Measurements from ENCODE around the gene SLC38A10.
A peak's percentile ranks its signal among the peaks of the same experiment; 100 is the strongest.

SLC38A10 gene

DNA sequence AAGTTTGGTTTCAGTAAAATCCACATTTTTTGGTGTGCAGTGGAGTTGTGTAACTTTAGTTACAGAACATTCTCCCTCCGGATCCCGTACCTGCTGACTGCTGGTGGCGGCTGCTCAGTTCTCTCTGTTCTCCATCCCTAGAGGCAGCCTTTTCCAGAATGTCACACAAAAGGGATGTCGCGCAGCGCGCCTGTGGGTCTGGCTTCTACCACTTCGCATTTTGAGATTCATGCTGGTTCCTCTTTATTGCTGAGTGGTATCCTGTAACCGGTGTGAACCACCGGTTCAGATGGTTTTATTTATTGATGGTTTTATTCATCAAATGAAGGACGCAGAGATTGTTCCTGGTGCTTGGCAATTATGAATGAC lies 71.4 kb downstream of the SLC38A10 start:
- H3K4me3 ChIP-seq (ENCODE audit: low read length), result no peak overlapping the region
- no peak for DNase-seq (ENCODE audit: low read depth, low spot score)

DNA sequence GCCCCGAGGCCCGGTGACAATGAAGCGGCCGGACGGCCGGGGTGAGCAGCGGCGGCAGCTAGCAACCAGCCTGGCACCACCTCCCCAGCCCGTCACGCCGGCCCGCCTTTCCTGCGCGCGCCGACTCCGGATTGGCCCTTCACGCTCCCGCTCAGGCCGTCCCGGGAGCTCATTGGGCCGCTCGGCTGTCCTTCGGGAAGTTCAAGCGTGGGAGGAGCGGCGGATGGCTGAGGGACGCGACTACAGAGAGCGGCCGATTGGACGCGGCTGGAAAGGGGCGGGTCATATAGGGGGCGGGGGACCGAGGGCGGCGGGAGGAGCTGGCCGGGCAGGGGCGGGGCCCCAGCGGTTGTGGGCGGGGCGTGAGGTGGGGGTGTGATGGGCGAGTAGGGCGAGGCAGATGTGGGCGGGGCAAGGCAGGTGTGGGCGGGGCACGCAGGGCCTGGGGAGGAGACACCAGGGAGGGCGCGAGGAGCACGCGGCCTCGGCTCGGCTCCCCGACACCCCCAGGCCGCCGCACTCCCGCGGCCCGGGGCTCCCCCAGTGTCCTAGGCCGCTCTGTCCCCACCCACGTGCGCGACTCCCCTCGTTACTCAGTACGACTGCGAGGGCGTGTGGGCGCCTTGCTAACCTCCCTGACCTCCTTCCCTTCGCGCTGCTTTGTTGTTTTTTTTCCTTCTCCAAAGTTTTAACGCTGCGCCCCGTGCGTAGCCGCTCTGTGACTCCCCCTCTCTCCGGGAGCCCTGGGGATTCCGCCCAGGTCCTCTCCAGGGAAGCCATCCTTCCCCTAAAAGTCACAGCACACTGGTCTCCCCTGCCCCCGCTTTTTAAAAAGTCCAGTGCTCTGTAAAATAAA lies 72.0 kb downstream of the SLC38A10 start, which contains the start of gene CEP131:
Gene CEP131, minus strand, starts transcription at position 60 of the 856 bp plus-strand sequence. CDS start 2,909 bp downstream, outside the sequence.
- DNase-seq (ENCODE audit: low read depth, low spot score), result peak; percentile 95
- H3K4me3 ChIP-seq (ENCODE audit: low read length), result peak within 1 kb of the TSS; percentile 71

DNA sequence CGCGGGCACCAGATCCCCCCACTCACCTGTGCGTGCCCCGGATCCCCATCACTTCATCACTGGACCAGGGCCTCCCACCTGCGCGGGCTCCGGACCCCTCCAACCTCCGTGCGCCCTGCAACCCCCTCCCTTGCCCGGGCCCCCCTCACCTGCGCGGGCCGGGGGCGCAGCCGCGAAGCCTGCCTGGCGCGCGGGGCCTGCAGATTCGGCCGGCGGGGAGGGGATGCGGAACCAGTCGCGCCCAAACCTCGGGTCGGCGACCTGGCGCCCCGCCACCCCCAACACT lies 72.5 kb downstream of the SLC38A10 start:
- DNase-seq (ENCODE audit: low read depth, low spot score), result no peak
- H3K4me3 ChIP-seq (ENCODE audit: low read length), result peak overlapping the region; percentile 71

DNA sequence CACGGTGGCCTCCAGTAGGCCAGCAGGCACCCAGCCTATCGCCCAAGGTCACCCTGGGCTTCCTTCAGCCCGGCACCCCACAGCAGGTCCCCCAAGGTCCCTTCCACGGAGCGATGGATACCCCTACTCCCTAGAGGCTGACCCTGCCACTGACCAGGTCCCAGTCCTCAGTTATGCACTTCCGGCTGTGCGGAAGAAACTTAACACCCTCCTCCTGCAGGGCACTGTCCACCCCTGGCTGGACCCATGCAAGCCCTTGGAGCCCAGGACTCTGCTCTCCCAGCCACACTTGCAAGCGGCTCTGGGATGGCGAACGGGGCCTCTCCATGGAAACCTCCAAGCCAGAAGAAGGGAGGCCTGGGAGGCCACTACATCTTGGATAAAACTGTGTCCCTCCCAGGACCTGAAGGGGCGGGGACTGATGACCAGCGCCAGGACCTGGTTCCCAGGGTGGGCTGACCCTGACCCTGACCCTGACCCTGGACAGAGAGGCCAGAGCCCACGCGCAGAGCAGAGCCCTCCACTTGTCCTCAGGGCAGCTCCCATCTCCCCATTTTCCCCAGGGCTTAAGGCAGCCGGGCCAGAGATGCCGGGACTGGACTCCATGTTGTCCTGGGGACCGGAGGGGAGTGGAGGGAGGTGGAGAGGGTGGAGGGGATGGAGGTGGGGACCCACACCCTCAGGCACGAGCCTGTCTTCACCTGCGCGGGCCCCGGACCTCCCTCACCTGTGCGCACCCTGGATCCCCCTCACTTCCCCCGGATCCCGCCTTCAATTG lies 73.1 kb downstream of the SLC38A10 start:
- peak overlapping the region; percentile 71 for H3K4me3 ChIP-seq (ENCODE audit: low read length)
- DNase-seq (ENCODE audit: low read depth, low spot score), result no peak

DNA sequence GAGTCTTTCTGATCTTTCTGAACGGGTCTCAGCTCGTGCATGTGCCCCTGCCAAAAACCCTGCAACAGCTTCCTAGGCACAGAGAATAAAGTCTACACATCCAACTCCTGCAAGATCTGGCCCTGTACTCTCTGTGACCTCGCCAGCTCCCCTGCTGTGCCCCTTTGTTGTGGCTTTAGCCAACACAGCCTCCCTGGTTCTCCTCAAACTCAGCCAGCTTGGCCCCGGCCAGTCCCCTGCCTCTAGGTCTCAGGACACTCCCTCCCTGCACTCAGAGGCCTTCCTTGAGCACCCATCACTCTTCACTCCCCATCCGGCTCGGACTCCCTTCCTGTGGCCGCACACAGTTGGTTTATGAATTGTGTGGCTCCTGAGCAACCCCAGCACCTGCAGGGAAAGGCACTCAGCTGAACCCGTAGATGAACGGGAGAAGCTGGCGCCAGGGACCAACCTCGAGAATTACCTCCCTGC lies 73.7 kb downstream of the SLC38A10 start:
- H3K4me3 ChIP-seq (ENCODE audit: low read length), result peak overlapping the region; percentile 71
- no peak for DNase-seq (ENCODE audit: low read depth, low spot score)

DNA sequence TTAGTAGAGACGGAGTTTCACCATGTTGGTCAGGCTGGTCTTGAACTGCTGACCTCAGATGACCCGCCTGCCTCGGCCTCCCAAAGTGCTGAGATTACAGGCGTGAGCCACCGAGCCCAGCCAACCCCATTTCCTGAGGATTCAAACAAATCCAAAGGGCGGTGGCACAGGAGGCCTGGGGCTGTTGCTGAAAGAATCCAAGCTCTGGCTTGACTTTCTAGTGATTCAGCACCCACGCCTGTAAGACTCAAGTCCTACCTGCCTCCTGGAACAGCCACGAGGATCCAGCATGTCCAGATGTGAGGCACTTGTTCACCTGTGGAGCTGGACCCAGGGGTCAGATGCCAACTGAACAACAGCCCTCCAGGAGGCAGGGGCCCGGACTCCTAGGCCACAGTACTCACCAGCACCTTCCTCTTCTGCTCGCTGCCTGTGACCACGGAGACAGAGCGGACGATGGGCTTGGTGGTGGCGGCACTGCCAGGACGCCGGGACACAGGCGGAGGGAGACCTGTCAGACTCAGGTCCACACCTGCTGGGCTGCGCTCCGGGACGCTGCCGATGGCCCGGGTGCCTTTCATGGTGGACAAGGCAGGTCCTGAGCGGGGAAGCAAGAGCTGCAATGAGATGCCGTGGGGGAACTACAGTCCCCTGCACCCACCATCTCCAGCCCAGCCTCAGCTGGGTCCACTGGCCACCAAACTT lies 75.5 kb downstream of the SLC38A10 start:
- DNase-seq (ENCODE audit: low read depth, low spot score), result no peak
- H3K4me3 ChIP-seq (ENCODE audit: low read length), result no peak overlapping the region

DNA sequence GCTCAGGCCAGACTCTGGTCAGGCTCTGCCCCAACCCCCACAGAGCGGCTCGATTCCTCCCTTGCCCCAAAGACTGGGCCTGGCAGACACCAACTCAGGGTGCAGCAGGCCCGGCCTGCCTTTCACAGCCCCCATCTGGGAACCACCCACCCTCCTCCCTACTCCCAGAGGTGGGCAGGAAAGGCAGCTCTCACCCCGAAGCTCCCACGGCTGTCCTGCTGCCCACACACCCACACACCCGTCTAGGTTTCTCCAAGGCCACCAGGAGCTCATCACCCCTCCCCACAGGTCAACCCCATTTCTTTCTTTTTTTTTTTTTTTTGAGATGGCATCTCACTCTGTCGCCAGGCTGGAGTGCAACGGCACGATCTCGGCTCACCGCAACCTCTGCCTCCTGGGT lies 76.1 kb downstream of the SLC38A10 start:
- no peak for DNase-seq (ENCODE audit: low read depth, low spot score)

DNA sequence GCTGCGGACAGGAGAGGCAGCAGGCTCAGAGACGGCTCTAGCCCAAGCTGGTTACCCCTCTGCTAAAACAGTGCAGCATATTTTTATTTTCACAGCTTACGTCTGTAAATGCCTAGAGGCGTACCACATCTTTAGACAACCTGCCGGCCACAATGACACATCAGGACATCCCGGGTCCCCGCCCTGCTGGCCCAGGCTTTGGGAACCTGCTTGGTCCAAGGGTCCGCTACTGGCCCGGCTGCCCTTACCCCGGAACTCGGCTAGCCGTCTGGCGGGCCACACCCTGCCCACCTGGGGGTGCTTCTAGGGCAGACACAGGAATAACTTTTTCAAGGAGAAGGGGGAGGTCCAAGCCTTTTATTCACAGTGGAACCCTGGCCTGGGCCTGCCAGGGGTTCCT lies 76.6 kb downstream of the SLC38A10 start:
- no peak for DNase-seq (ENCODE audit: low read depth, low spot score)
- H3K4me3 ChIP-seq (ENCODE audit: low read length), result no peak overlapping the region

More for the DNA sequence above, 76.1 kb downstream of the SLC38A10 start:
- H3K4me3 ChIP-seq (ENCODE audit: low read length), result no peak overlapping the region

DNA sequence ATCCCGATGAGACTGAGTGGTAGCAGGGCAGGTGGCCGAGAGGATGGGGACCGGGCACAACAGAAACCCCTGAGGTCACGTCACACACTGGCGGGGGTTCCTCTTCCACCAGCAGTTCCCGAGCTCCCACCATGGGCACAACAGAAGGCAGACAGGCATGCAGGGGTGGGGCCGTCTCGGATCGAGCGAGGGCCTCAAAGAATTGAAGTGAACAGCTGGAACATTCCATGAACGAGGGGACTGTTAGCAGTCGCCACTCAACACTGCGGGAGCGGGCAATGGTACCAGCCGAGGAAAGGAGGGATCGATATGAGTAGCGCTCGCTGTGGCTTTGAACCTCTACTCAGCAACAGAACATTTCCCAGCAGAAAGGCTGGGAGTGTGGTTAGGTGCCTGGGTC lies 77.6 kb downstream of the SLC38A10 start:
- DNase-seq (ENCODE audit: low read depth, low spot score), result no peak
- no peak overlapping the region for H3K4me3 ChIP-seq (ENCODE audit: low read length)

DNA sequence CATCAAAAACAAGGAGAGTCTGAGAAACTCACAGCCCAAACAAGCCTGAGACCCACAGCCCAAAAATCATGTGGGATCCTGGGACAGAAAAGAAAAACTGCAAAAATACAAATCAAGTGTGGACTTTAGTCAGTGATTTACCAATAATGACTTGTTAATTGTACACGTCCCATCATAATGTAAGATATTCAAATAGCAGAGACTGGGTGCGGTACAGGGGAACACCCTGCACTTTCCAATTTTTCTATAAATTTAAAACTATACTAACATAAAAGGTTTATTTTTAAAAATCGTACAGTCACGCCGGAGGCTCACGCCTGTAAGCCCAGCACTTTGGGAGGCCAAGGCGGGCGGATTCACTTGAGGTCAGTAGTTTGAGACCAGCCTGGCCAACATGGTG lies 81.1 kb downstream of the SLC38A10 start:
- no peak for DNase-seq (ENCODE audit: low read depth, low spot score)

DNA sequence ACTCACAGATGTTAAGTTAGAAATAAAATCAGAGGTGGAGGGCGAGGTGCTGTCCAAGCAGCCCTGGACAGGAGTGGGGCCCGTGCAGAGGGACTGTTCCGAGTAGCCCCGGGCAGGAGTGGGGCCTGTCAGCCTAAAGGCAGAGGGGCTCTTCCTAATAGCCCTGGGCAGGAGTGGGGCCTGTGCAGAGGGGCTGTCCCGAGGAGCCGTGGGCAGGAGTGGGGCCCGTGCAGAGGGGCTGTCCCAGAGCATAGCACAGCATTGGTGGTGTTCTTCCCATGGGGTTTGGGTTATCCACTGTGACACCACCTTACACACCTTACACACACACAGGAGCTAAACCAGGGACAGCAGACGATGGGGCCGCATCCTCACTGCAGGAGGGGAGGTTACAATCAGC lies 82.7 kb downstream of the SLC38A10 start:
- DNase-seq (ENCODE audit: low read depth, low spot score), result no peak
- no peak overlapping the region for H3K4me3 ChIP-seq (ENCODE audit: low read length)

More for the DNA sequence above, 81.1 kb downstream of the SLC38A10 start:
- no peak overlapping the region for H3K4me3 ChIP-seq (ENCODE audit: low read length)

DNA sequence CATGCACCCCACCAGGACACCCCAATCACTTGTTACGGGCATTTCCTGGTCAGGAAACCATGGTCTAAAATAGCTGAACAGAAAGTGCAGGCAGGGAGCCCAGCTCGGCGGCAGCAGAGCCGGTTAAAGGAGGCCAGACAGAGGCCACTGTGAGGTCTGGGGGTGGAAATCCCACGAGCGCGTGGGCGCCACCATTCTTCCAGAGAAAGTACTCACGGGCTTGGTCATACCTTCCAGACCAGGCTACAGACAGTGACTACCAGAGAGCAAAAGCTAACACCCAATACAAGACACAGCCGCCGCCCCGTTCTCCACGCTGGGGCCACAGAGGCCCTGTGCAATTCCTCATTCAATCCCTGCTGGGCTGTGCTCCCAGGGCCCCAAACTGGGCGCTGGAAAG lies 84.2 kb downstream of the SLC38A10 start:
- DNase-seq (ENCODE audit: low read depth, low spot score), result no peak
- no peak overlapping the region for H3K4me3 ChIP-seq (ENCODE audit: low read length)

DNA sequence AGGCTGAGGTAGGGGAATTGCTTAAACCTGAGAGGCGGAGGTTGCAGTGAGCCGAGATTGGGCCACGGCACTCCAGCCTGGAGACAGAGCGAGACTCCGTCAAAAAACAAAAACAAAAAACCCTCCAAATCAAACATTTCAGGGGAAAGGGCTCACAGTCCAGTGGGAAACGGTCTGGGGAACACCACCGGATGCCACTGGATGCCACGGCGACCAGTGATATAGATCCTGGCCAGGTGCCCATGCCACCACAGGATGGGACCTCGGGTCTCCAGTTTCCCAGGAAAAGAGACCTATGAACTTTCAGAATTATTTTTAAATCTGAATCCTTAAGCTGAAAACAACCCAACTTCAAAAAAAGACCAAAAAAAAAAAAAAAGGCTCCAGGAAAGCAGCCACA lies 84.6 kb downstream of the SLC38A10 start:
- DNase-seq (ENCODE audit: low read depth, low spot score), result no peak
- no peak overlapping the region for H3K4me3 ChIP-seq (ENCODE audit: low read length)

DNA sequence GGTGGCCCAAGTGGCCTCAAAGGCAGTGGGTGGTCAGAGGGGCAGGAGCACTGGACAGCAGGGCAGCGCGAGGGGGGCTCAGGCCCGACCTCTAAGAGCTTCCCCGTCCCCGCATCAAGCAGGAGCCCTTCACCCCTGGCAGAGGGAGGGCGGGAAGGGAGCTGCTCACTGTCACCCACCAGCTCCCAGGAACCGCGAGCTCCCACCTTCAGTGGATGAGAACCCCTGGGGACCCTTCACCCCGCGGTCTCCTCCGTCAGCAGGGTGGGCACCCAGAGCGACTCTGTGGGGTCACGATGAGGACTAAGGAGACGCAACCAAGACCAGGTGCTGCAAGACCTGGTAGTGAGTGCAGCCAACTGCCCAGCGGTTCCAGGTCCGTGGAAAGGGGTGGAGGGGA lies 86.0 kb downstream of the SLC38A10 start:
- no peak overlapping the region for H3K4me3 ChIP-seq (ENCODE audit: low read length)
- DNase-seq (ENCODE audit: low read depth, low spot score), result no peak

DNA sequence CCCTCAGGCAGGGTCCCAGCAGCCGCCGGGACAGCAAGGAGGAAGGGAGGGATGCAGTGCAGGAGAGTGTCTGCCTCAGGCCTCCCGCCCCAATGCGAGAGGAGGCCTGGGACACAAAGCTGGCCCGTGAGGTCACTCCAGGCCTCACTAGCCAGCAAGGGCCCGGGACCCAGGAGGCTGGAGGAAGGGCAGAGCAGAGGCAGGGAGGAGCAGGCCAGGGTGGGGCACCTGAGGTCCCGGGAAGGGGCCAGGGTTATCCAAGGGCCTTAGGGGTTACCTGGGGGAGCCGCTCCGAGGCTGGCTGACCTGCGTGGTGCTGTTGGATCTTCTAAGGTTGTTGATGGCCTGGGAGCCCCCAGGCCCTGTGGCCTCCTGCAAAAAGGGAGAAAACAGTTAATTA lies 86.5 kb downstream of the SLC38A10 start:
- DNase-seq (ENCODE audit: low read depth, low spot score), result no peak
- no peak overlapping the region for H3K4me3 ChIP-seq (ENCODE audit: low read length)

DNA sequence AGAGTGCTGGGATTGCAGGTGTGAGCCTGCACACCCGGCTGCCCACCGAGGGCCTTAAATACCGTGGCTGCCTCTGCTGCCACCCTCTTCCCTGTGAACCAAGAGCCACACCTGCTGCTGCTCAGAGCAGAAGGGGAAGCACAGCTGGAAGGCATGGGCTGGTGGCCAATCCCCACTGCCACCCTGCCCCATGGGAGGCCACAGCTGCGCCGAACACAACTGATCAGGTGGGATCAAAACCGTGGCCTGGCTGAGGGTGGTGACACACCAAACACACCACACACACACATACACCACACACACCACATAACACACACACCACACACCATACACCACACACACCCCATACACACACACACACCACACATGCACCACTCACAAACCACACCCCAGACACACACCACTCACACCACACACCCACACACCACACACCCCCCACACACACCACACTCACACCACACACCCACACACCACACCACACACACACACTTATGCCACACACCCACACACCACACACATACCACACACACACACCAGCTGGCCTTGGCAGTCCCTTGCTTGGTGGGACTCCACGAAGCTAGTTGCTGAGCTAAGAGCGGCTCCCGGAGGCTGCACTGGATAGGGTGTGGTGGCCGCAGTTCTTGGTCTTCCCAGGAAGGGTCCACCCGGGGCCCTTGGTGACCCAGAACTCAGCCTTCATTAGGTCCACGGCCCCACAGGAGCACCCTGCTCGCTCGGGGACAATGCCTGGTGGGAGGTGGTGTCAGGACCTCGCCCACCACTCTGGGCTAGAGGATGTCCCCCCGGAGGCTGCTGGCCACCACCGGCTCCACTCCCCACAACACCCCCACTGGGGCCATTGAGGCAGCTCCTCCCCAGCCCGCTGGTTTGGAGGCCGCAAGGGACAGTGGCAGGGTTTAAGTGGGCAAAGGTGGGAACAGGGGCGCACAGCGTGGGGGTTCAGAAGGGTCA lies 87.2 kb downstream of the SLC38A10 start:
- DNase-seq (ENCODE audit: low read depth, low spot score), result peak; percentile 37
- H3K4me3 ChIP-seq (ENCODE audit: low read length), result no peak overlapping the region

DNA sequence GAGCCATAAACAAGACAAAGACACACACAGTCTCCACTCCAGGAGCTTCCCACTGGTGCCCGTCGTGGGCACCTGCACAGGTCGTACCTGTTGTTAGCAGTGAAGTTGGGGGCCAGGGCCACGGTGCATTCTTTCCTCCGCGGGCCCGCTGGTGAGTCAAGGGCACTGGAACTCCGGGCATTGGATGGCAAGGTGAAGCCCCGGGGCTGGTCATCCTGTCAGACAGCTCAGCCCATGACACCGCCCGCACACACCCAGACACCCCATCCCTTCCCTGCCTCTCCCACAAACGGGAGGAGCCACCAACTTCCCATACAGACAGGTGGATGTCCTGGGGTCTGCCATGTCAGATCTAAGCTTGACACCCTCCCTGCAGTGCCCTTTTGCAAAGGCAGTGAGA lies 88.5 kb downstream of the SLC38A10 start:
- no peak overlapping the region for H3K4me3 ChIP-seq (ENCODE audit: low read length)
- DNase-seq (ENCODE audit: low read depth, low spot score), result no peak

DNA sequence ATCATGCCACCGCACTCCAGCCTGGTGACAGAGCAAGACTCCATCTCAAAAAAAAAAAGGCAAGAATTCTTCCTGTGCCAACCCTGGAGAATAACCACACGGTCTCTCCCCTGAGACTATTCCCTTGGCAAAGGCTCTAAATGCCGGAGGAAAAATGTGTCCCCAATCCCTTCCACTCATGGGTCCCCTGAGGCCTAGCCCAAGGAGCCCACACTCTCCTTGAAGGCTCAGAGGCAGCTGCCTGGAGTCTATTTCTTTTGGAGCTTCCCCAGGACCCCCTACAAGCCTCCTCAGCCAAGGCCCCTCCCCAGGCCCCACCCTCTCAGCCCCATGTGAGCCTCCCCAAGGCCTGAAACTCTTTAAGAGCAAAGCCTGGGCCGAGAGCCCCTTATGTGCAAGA lies 88.9 kb downstream of the SLC38A10 start:
- no peak for DNase-seq (ENCODE audit: low read depth, low spot score)

DNA sequence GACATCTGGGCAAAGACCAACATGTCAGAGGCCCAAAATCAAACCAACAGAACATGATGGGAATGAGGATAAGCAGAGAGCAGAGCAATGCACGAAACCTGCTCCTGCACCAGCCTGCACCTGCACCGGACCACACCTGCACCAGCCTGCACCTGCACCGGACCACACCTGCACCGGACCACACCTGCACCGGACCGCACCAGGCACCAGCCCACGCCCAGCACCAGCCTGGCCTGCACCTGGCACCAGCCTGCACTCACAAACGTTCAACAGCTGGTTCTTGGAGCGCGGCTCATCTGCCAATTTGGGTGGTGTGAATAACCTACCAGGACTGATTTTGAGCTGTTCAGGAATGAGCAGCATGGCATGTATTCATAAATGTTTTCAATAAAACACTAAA lies 90.5 kb downstream of the SLC38A10 start:
- no peak overlapping the region for H3K4me3 ChIP-seq (ENCODE audit: low read length)
- no peak for DNase-seq (ENCODE audit: low read depth, low spot score)

More for the DNA sequence above, 88.9 kb downstream of the SLC38A10 start:
- H3K4me3 ChIP-seq (ENCODE audit: low read length), result no peak overlapping the region

All from Jurkat, Clone E6-1 (cell line).